Right atrium auricular region (tissue), 2 donors: ENCODE data around the gene MAP3K1. TPM values are rescaled to one million over a fixed set of nuclear protein-coding genes. Genes with fewer than 3 reads are reported as not detected.

ENCODE experiments used
- DNase-seq: peaks from one replicate; pipeline ENCODE4 v3.0.0-alpha.2; 2019; ENCODE audit warnings: low spot score
- H3K27ac ChIP-seq, 2 donors: fragments of 200-600 bp; sonication (generic); 1 replicate in 1 of 2; 2 replicates in 1 of 2; pipeline ENCODE4 v1.5.1; 2016 to 2019
- H3K27me3 ChIP-seq, 2 donors: fragments of 200-600 bp; sonication (generic); one replicate each; pipeline versions ENCODE4 v1.5.1 to v1.6.0; 2017 to 2019
- H3K36me3 ChIP-seq: fragments of 200-600 bp; sonication (generic); one replicate; pipeline ENCODE4 v1.5.1; 2016
- H3K4me1 ChIP-seq, 2 donors: fragments of 200-600 bp; sonication (generic); one replicate each; pipeline versions ENCODE4 v1.5.1 to v1.6.0; 2017 to 2019
- H3K4me3 ChIP-seq, 2 donors: fragments of 200-600 bp; sonication (generic); 1 replicate in 1 of 2; 2 replicates in 1 of 2; pipeline ENCODE4 v1.5.1; 2017 to 2019; ENCODE audit warnings: mild to moderate bottlenecking in 1 of 2, moderate library complexity in 1 of 2
- H3K9me3 ChIP-seq, 2 donors: fragments of 200-600 bp; sonication (generic); one replicate each; pipeline ENCODE4 v1.5.1; 2019
- total RNA-seq, 2 donors: library from RNA; depleted of rRNA; stranded (reverse); fragments of >200 nt; gene quantifications; one replicate each; pipeline ENCODE4 v1.1.0, GENCODE V29; 2016
- TF ChIP-seq, protein P1 (sequence below), 2 donors: fragments of 200-600 bp; sonication (generic); IDR thresholded peaks; one replicate each; pipeline ENCODE4 v1.5.1; 2019; ENCODE audit warnings: antibody characterized with exemption in 2 of 2

The MAP3K1 gene
- total RNA-seq, 2 donors from 2014 or later: 5.9 to 8.9 TPM

DNA sequence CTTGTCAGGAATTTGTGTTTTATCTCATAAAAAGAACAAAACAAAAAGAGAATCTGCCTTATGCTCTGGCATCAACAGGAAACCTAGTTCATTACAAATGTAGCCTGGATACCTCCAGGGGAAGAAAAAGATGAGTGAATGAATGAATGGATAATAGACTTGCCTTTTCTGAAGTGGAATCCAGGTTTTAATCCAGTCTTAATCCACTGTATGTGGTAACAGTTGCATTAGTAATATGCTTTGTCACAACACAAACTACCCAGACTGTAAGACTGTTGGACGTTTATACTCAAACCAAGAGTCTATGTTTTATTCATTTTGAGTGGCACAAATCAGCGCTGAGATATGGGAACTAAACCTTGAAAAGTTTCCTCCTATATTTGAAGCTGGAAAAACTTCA, 32.1 kb upstream of the MAP3K1 start:
- TF ChIP-seq, protein P1, sequence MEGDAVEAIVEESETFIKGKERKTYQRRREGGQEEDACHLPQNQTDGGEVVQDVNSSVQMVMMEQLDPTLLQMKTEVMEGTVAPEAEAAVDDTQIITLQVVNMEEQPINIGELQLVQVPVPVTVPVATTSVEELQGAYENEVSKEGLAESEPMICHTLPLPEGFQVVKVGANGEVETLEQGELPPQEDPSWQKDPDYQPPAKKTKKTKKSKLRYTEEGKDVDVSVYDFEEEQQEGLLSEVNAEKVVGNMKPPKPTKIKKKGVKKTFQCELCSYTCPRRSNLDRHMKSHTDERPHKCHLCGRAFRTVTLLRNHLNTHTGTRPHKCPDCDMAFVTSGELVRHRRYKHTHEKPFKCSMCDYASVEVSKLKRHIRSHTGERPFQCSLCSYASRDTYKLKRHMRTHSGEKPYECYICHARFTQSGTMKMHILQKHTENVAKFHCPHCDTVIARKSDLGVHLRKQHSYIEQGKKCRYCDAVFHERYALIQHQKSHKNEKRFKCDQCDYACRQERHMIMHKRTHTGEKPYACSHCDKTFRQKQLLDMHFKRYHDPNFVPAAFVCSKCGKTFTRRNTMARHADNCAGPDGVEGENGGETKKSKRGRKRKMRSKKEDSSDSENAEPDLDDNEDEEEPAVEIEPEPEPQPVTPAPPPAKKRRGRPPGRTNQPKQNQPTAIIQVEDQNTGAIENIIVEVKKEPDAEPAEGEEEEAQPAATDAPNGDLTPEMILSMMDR (IDR thresholded peaks at IDR 0.05): no peak
- DNase-seq: no peak

DNA sequence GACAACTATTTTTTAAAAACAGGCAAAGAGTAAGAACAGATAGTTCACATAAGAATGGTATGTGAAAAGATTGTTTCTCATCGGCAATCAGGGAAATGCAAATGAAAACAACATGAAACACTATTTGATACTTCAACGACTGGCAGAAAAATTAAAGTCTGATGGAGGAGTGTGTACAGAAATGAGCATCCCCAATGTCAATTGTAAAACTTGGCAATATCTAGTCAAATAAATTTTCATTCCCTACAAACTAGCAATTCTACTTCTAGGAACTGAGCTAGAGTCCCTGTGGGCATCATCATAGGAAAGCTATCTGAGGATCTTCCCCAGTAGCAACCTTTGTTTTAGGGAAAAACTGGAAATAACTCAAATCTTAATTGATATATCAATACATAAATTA, 29.0 kb upstream of the MAP3K1 start:
- Histone ChIP-seq H3K4me1 (no peaks in the 10 kb centered on the region), H3K36me3 (no peaks in the 10 kb centered on the region), H3K27ac (no peak overlapping the region), H3K9me3 (no peaks in the 10 kb centered on the region), H3K4me3 (no peak overlapping the region), H3K27me3 (no peaks in the 10 kb centered on the region)
- TF ChIP-seq, protein P1 (IDR thresholded peaks at IDR 0.05): no peak
- no peak for DNase-seq

More for the DNA sequence above, 32.1 kb upstream of the MAP3K1 start:
- no peaks in the 10 kb centered on the region for H3K27me3 ChIP-seq
- no peaks in the 10 kb centered on the region for H3K9me3 ChIP-seq
- no peak overlapping the region for H3K4me3 ChIP-seq
- H3K4me1 ChIP-seq: no peaks in the 10 kb centered on the region
- H3K36me3 ChIP-seq: no peaks in the 10 kb centered on the region
- H3K27ac ChIP-seq: no peak overlapping the region

DNA sequence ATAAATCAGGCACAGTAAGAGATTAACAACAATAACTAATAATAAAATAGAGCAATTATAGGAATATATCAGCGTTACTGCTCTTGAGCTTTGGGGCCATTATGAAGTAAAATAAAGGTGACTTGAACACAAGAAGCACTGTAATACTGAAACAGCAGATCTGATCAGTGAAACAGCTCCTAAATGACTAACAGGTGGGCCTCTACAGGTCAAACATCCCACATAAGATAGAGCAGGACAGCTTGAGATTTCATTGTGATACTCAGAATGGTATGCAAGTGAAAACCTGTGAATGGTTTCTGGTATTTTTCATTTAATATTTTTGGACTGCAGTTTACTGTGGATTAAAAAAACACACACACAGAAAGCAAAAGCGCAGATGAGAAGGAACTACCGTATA, 24.0 kb upstream of the MAP3K1 start:
- no peaks in the 10 kb centered on the region for H3K36me3 ChIP-seq
- TF ChIP-seq, protein P1 (IDR thresholded peaks at IDR 0.05): no peak
- DNase-seq: no peak
- H3K27ac ChIP-seq: no peak overlapping the region
- H3K9me3 ChIP-seq: no peaks in the 10 kb centered on the region
- no peaks in the 10 kb centered on the region for H3K4me1 ChIP-seq
- no peaks in the 10 kb centered on the region for H3K27me3 ChIP-seq
- no peak overlapping the region for H3K4me3 ChIP-seq

DNA sequence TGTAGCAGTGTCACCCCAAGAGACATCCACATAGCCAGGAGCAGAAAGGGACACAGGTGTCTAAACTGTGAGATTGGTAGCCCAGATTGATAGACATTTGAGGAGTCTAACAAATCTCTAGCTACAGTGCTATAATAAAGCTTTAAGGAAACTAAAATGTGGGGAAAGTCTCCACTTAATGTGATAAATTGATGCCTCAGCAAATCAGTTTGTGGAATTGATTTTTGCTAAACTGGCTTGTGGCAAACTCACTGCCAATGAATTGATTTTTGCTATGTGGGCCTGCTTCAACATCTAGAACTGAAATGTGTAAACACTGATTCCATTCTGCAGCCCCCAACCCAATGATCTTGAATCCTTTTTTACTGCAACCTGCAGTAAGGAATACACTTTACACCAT, 16.8 kb upstream of the MAP3K1 start:
- no peak overlapping the region for H3K4me3 ChIP-seq
- DNase-seq: no peak
- H3K4me1 ChIP-seq: peaks cover 0 to 6% of the 10 kb centered on the region in 2 donors
- no peak overlapping the region for H3K27ac ChIP-seq
- H3K9me3 ChIP-seq: no peaks in the 10 kb centered on the region
- H3K27me3 ChIP-seq: no peaks in the 10 kb centered on the region
- TF ChIP-seq, protein P1 (IDR thresholded peaks at IDR 0.05): no peak
- H3K36me3 ChIP-seq: no peaks in the 10 kb centered on the region

DNA sequence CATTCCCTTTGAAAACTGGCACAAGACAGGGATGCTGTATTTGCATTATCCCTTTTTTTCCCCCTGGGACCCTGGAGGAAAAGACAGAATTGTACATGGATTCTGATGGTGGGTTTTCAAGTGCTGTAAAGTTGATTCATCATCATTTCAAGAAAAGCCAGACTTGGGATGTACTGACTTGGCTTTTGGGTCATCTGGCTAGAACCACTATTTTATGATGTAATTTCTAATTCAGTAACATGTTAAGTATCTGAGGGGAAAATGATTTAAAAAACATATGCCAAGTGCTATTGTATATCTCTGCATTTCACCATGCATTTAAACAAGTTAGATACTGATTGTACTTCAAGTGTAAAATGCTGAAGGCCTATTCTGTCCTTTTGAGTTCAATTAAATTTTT, 15.2 kb upstream of the MAP3K1 start:
- H3K27ac ChIP-seq: no peak overlapping the region
- TF ChIP-seq, protein P1 (IDR thresholded peaks at IDR 0.05): no peak
- DNase-seq: no peak

DNA sequence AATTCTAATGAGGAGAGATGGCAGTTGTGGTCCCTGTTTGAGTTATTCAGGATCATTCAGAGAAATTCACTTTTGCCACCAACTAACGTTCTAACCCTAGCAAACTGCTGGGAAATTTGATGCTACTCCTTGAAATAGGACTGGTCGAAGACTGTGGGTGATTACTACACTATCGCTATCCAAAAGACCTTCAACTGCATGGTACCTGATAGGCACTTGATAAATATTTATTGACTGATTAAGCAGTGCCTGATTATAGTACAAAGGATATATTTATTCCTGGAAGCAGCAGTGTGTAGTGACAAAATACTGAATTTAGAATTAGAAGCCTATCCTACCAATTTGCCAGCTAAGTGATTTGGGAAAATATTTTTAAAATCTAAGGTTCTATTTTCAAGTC, 14.1 kb upstream of the MAP3K1 start:
- Histone ChIP-seq H3K27me3 (no peaks in the 10 kb centered on the region), H3K9me3 (no peaks in the 10 kb centered on the region), H3K4me1 (peaks cover 0 to 6% of the 10 kb centered on the region in 2 donors), H3K36me3 (no peaks in the 10 kb centered on the region), H3K4me3 (no peak overlapping the region), H3K27ac (no peak overlapping the region)
- no peak for DNase-seq
- TF ChIP-seq, protein P1 (IDR thresholded peaks at IDR 0.05): no peak

More for the DNA sequence above, 15.2 kb upstream of the MAP3K1 start:
- no peaks in the 10 kb centered on the region for H3K36me3 ChIP-seq
- H3K4me1 ChIP-seq: peaks cover 0 to 6% of the 10 kb centered on the region in 2 donors
- H3K9me3 ChIP-seq: no peaks in the 10 kb centered on the region
- no peak overlapping the region for H3K4me3 ChIP-seq
- no peaks in the 10 kb centered on the region for H3K27me3 ChIP-seq
